K562 (cell line): Measurements from ENCODE around the gene NPR1. TPM values are rescaled to one million over a fixed set of nuclear protein-coding genes. Genes with fewer than 3 reads are reported as not detected.

Experiments used
- ATF1 ChIP-seq, 2 experiments: fragments of 450-650 bp in 1 of 2; IDR thresholded peaks; 2 replicates each; pipeline ENCODE4 v1.6.1; 2016; ENCODE audit warnings: missing compliant biosample characterization in 1 of 2, missing genetic modification characterization in 1 of 2
- BRD9 ChIP-seq: fragments of 450-650 bp; IDR thresholded peaks from 2 replicates; pipeline ENCODE4 v1.6.1; 2018; ENCODE audit warnings: low read depth; ENCODE audit not compliant: partially characterized antibody
- CCAR2 ChIP-seq: fragments of 200-400 bp; formaldehyde crosslinking; IDR thresholded peaks from 2 replicates; pipeline ENCODE4 v1.6.1; 2017; ENCODE audit warnings: mild to moderate bottlenecking, low read depth, low read length
- CHCHD3 ChIP-seq: fragments of 250-450 bp; sonication (Bioruptor Pico); IDR thresholded peaks from 2 replicates; pipeline ENCODE4 v2.1.2; 2022; ENCODE audit warnings: mild to moderate bottlenecking
- ETV1 ChIP-seq: fragments of 450-650 bp; conservative IDR thresholded peaks from 2 replicates; pipeline ENCODE4 v1.6.1; 2016; ENCODE audit warnings: missing genetic modification characterization, control low read depth, low read depth, missing compliant biosample characterization
- HMGXB4 ChIP-seq: sonication (generic); formaldehyde crosslinking; IDR thresholded peaks from 2 replicates; pipeline ENCODE4 v1.8.1; 2023; ENCODE audit warnings: mild to moderate bottlenecking, missing genetic modification reagents
- HNRNPH1 ChIP-seq: fragments of 200-400 bp; formaldehyde crosslinking; optimal IDR thresholded peaks from 2 replicates; pipeline ENCODE3; 2017; ENCODE audit warnings: low read depth, mild to moderate bottlenecking, low read length, moderate library complexity
- JUN ChIP-seq, 2 experiments: sonication (generic) in 1 of 2; formaldehyde crosslinking in 1 of 2; IDR thresholded peaks; 2 replicates each; pipeline versions ENCODE4 v1.6.1 to v1.8.0; 2012 to 2022; ENCODE audit warnings: borderline replicate concordance in 2 of 2, mild to moderate bottlenecking in 2 of 2, improper control_type of control experiment in 1 of 2, low read depth in 1 of 2, low read length in 1 of 2, missing genetic modification reagents in 1 of 2
- NELFE ChIP-seq: IDR thresholded peaks from 2 replicates; pipeline ENCODE4 v1.6.1; 2011; ENCODE audit warnings: mild to moderate bottlenecking; ENCODE audit not compliant: insufficient read depth, insufficient read length
- SMAD4 ChIP-seq: fragments of 250-450 bp; sonication (Bioruptor Pico); conservative IDR thresholded peaks from 2 replicates; pipeline ENCODE4 v1.8.0; 2021; ENCODE audit warnings: inconsistent platforms, mild to moderate bottlenecking, moderate library complexity
- SMARCC2 ChIP-seq: fragments of 450-650 bp; IDR thresholded peaks from 2 replicates; pipeline ENCODE4 v1.6.1; 2017; ENCODE audit warnings: antibody characterized with exemption, moderate library complexity, mild to moderate bottlenecking, low read depth
- SRSF1 ChIP-seq: fragments of 200-400 bp; formaldehyde crosslinking; IDR thresholded peaks from 2 replicates; pipeline ENCODE4 v1.6.1; 2017; ENCODE audit warnings: mild to moderate bottlenecking, low read depth, low read length, moderate library complexity
- TFE3 ChIP-seq: fragments of 450-650 bp; formaldehyde crosslinking; IDR thresholded peaks from 2 replicates; pipeline ENCODE4 v1.4.0; 2020; ENCODE audit warnings: mild to moderate bottlenecking, mixed read lengths
- THRB ChIP-seq: fragments of 450-650 bp; formaldehyde crosslinking; conservative IDR thresholded peaks from 2 replicates; pipeline ENCODE4 v1.4.0; 2022; ENCODE audit warnings: mild to moderate bottlenecking, missing genetic modification characterization
- ZKSCAN3 ChIP-seq: fragments of 250-450 bp; sonication (Bioruptor Pico); IDR thresholded peaks from 2 replicates; pipeline ENCODE4 v1.4.0; 2020
- ZNF592 ChIP-seq: fragments of 450-650 bp; IDR thresholded peaks from 2 replicates; pipeline ENCODE4 v1.6.1; 2017; ENCODE audit warnings: antibody characterized with exemption, mild to moderate bottlenecking
- ZSCAN32 ChIP-seq: fragments of 450-650 bp; formaldehyde crosslinking; IDR thresholded peaks from 2 replicates; pipeline ENCODE4 v1.4.0; 2020; ENCODE audit warnings: mild to moderate bottlenecking, moderate library complexity
- polyA plus RNA-seq, 8 experiments: library from polyadenylated mRNA; depleted of rRNA in 4 of 8; stranded (reverse) in 5 of 8; unstranded in 3 of 8; fragments of >200 nt; fragmentation: Nextera tagmentation in 2 of 8; fragmentation: Illumina TruSeq in 1 of 8; extraction: Ambion mirVana in 2 of 8; extraction: Trizol in 1 of 8; gene quantifications; 2 replicates each; pipeline versions ENCODE4 v1.2.1 to v1.2.3, GENCODE V29; 2011 to 2014; ENCODE audit warnings: inconsistent platforms in 1 of 8, missing spikeins in 1 of 8
- total RNA-seq, 7 experiments: library from RNA; depleted of rRNA in 6 of 7; stranded (reverse); fragments of >200 nt in 6 of 7; fragmentation: Illumina TruSeq in 2 of 7; extraction: Trizol in 2 of 7; gene quantifications; 2 replicates each; pipeline versions ENCODE4 v1.2.1 to v1.2.3, GENCODE V29; 2011 to 2021; ENCODE audit warnings: low replicate concordance in 1 of 7

NPR1 gene
- total and polyA plus RNA-seq, 9 of the 15 experiments (the other 6 are each of a cell fraction or from before 2014, with no cell fraction given): 0.05 to 0.16 (median 0.06) TPM; not detected in 6

- TF ChIP-seq SMARCC2: no peak
- TF ChIP-seq CHCHD3 (CRISPR knock-in tag): no peak
- TF ChIP-seq CCAR2: no peak
- peak; percentile 96 for TF ChIP-seq BRD9
- no peak for TF ChIP-seq NELFE
- TF ChIP-seq THRB (CRISPR knock-in tag): 0 out of 2 replicates have a peak, but pooled peaks have one; percentile 21
- no peak for TF ChIP-seq ZSCAN32
- TF ChIP-seq HNRNPH1: no peak
- peak; percentile 81 for TF ChIP-seq SRSF1
- TF ChIP-seq ZNF592: no peak
- TF ChIP-seq ETV1 (tag): peak; percentile 80
- TF ChIP-seq TFE3 (CRISPR knock-in tag): no peak
- TF ChIP-seq JUN (IDR thresholded peaks at IDR 0.05; ENCODE audit: borderline replicate concordance, low read depth, low read length): peak; percentile 82
- no peak for TF ChIP-seq JUN (CRISPR knock-in tag; IDR thresholded peaks at IDR 0.05; ENCODE audit: borderline replicate concordance)
- peak; percentile 55; the same call in 1 of the 2 replicates for TF ChIP-seq SMAD4 (CRISPR knock-in tag)
- 0 out of 2 replicates have a peak, but pooled peaks have one; percentile 7 for TF ChIP-seq ATF1 (CRISPR knock-in tag; IDR thresholded peaks at IDR 0.05)
- peak; percentile 96 for TF ChIP-seq ATF1 (tag; IDR thresholded peaks at IDR 0.05)
- peak; percentile 88; the same call in 1 of the 2 replicates for TF ChIP-seq HMGXB4 (CRISPR knock-in tag)
- TF ChIP-seq ZKSCAN3 (CRISPR knock-in tag): no peak
Observed at GRCh38 chr1:153633754-153634665, 44.5 kb upstream of the NPR1 start, which contains the start of gene CHTOP (continued).
